HEK293T (cell line): Measurements from ENCODE around the gene GPBAR1.

Source experiments
- CTCF ChIA-PET: fragments of 350-600 bp; formaldehyde crosslinking; extraction: SDS; loops from one replicate; lab custom pipeline; 2021; ENCODE audit warnings: antibody characterized with exemption, inconsistent platforms; lab: Yijun Ruan, JAX
- POLR2A ChIA-PET: fragments of 350-600 bp; formaldehyde crosslinking; extraction: SDS; loops from one replicate; lab custom pipeline; 2020; ENCODE audit warnings: antibody characterized with exemption, inconsistent platforms; lab: Yijun Ruan, JAX
- DNase-seq: peaks from one replicate; pipeline ENCODE4 v3.0.0; 2012; ENCODE audit warnings: mixed read lengths; ENCODE audit errors: extremely low spot score
- ARNT ChIP-seq: fragments of 450-650 bp; IDR thresholded peaks from 2 replicates; pipeline ENCODE4 v1.6.1; 2017; ENCODE audit warnings: mild to moderate bottlenecking
- BHLHE40 ChIP-seq: fragments of 450-650 bp; IDR thresholded peaks from 2 replicates; pipeline ENCODE4 v1.6.1; 2016; ENCODE audit warnings: mild to moderate bottlenecking, moderate library complexity, borderline replicate concordance
- CTBP1 ChIP-seq: fragments of 450-650 bp; IDR thresholded peaks from 2 replicates; pipeline ENCODE4 v1.6.1; 2016; ENCODE audit warnings: borderline replicate concordance
- ELF4 ChIP-seq: fragments of 450-650 bp; IDR thresholded peaks from 2 replicates; pipeline ENCODE4 v1.6.1; 2017; ENCODE audit warnings: antibody characterized with exemption
- FOXA1 ChIP-seq: fragments of 450-650 bp; IDR thresholded peaks from 2 replicates; pipeline ENCODE4 v1.6.1; 2016; ENCODE audit warnings: mild to moderate bottlenecking
- FOXK2 ChIP-seq: fragments of 450-650 bp; IDR thresholded peaks from 2 replicates; pipeline ENCODE4 v1.6.1; 2016; ENCODE audit warnings: mild to moderate bottlenecking
- FOXM1 ChIP-seq: fragments of 450-650 bp; IDR thresholded peaks from 2 replicates; pipeline ENCODE4 v1.6.1; 2017; ENCODE audit warnings: mild to moderate bottlenecking, borderline replicate concordance
- HDGF ChIP-seq: fragments of 450-650 bp; IDR thresholded peaks from 2 replicates; pipeline ENCODE4 v1.6.1; 2017; ENCODE audit warnings: antibody characterized with exemption, borderline replicate concordance
- L3MBTL2 ChIP-seq: fragments of 450-650 bp; conservative IDR thresholded peaks from 2 replicates; pipeline ENCODE4 v1.6.1; 2016; ENCODE audit warnings: mild to moderate bottlenecking
- LEF1 ChIP-seq: fragments of 450-650 bp; IDR thresholded peaks from 2 replicates; pipeline ENCODE4 v1.6.1; 2017; ENCODE audit warnings: mild to moderate bottlenecking, borderline replicate concordance
- NFRKB ChIP-seq: fragments of 450-650 bp; IDR thresholded peaks from 2 replicates; pipeline ENCODE4 v1.6.1; 2016; ENCODE audit warnings: mild to moderate bottlenecking, moderate library complexity
- SP1 ChIP-seq: fragments of 450-650 bp; IDR thresholded peaks from 2 replicates; pipeline ENCODE4 v1.6.1; 2017
- SUZ12 ChIP-seq: fragments of 450-650 bp; IDR thresholded peaks from 2 replicates; pipeline ENCODE4 v1.6.1; 2016; ENCODE audit warnings: mild to moderate bottlenecking
- TARDBP ChIP-seq: fragments of 450-650 bp; IDR thresholded peaks from 2 replicates; pipeline ENCODE4 v1.6.1; 2016
- ZNF384 ChIP-seq: fragments of 450-650 bp; IDR thresholded peaks from 2 replicates; pipeline ENCODE4 v1.6.1; 2016
- TF ChIP-seq, protein P1 (sequence below): fragments of 450-650 bp; IDR thresholded peaks from 2 replicates; pipeline ENCODE4 v1.6.1; 2016

GPBAR1 gene

DNA sequence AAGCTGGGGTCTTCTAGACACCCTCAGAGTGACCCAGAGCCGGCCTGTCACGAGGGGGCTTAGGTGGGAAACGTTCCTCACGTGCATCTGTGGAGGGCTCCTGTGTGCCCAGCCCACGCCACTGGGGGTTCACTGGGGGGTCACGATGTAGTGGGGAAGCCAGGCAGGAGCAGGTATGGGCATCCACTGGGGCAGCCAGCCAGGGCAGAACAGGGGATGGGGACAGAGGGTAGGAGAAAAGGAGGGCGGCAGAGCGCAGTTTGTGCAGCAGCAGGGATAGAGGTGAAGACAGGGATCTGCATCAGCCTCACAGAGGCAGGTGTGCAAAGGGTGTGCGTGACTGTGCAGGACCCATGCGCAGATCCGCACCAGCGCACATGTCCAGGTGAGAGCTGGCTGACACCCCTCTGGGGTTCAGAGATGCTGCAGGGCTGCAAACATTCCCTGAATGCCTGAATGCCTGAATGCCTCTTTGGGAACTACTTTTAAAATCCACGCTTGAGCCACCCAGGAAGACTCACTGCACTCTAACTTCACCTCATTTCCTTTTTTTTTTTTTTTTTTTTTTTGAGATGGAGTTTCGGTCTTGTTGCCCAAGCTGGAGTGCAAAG lies 19.6 kb downstream of the GPBAR1 start:
- CTCF ChIA-PET: no interaction called here
- DNase-seq: no peak
- POLR2A ChIA-PET: no interaction called here
- no peak for TF ChIP-seq SP1
- TF ChIP-seq FOXM1: no peak

DNA sequence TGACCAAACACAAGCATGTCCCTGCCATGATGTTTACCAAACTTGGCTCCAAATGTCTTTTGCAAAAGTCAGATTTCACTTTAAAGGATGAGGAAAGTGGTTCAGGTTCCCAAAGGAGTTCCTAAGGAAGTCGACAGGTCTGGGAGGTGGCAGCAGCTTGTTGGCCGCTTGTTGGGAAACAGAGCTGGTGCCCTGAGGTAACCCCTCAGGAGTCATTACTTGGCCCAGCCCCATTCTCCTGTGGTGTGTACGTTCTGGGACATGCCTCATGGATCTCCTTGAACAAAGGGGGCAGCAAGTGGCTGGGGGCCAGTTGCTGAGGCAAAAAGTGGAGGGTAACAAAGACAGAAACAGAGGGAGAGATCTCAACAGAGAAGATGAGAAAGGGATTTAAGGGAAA lies 20.6 kb downstream of the GPBAR1 start:
- ChIA-PET POLR2A (no interaction called here), CTCF (interaction anchor here (0.6 kb wide), 1 partner anchor 503 kb away, joined by 8 read pairs; no protein-coding TSS in a partner anchor)
- TF ChIP-seq, protein P1, sequence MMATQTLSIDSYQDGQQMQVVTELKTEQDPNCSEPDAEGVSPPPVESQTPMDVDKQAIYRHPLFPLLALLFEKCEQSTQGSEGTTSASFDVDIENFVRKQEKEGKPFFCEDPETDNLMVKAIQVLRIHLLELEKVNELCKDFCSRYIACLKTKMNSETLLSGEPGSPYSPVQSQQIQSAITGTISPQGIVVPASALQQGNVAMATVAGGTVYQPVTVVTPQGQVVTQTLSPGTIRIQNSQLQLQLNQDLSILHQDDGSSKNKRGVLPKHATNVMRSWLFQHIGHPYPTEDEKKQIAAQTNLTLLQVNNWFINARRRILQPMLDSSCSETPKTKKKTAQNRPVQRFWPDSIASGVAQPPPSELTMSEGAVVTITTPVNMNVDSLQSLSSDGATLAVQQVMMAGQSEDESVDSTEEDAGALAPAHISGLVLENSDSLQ: no peak
- TF ChIP-seq CTBP1 (no peak), L3MBTL2 (no peak), SP1 (no peak), ZNF384 (no peak), BHLHE40 (no peak), LEF1 (no peak), ARNT (no peak)
- DNase-seq: no peak

DNA sequence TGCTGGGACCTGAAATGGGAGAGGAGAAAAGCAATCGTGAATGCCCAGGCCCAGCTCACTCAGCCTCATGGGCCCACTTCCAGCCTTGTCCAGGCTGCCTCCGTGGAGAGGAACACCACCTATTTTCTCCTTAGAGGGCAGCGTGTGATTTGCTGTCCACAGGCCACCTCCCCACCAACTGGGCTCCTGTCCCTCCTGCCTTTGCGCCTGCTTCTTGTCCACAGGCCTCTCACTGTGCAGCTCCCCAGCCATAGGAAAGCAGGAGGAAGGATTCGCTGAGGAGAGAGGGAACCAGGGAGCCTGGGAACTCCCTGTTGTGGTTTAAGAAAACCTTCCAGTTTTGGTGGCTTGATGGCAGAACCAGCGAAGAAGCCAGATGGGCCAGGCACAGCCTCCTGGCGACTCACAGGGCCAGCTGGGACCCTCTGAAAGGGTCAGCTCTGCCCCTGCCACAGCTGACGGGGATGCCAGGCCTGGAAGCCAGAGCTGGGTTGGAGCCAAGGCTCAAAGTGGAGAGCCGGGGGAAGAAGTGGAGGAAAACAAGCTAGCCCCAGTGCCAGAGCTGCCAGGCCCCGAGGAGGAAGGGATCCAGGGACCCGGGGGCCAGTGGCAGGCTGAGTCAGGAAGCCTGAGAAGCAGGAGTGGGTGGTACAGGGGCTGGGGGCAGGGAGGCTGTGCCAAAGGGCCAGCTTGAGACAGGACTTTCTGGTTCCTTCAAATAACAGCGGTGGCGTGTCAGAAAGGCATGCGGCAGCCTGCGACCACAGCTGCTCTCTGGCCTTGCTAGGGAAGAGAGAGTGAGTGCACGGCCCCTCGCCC lies 21.6 kb downstream of the GPBAR1 start:
- TF ChIP-seq ELF4: no peak
- TF ChIP-seq ARNT: no peak
- no peak for TF ChIP-seq FOXA1
- TF ChIP-seq FOXM1: no peak
- no peak for TF ChIP-seq SP1
- TF ChIP-seq FOXK2: no peak
- no peak for TF ChIP-seq CTBP1
- no peak for TF ChIP-seq HDGF
- no peak for TF ChIP-seq L3MBTL2
- TF ChIP-seq LEF1: no peak
- TF ChIP-seq ZNF384: no peak
- TF ChIP-seq, protein P1: no peak
- no peak for TF ChIP-seq TARDBP
- TF ChIP-seq NFRKB: no peak
- TF ChIP-seq BHLHE40: no peak
- TF ChIP-seq SUZ12: no peak
- DNase-seq: no peak
- ChIA-PET POLR2A (no interaction called here), CTCF (interaction anchor here (1.4 kb wide), 1 partner anchor 10 kb away, joined by 5 read pairs; no protein-coding TSS in a partner anchor)

DNA sequence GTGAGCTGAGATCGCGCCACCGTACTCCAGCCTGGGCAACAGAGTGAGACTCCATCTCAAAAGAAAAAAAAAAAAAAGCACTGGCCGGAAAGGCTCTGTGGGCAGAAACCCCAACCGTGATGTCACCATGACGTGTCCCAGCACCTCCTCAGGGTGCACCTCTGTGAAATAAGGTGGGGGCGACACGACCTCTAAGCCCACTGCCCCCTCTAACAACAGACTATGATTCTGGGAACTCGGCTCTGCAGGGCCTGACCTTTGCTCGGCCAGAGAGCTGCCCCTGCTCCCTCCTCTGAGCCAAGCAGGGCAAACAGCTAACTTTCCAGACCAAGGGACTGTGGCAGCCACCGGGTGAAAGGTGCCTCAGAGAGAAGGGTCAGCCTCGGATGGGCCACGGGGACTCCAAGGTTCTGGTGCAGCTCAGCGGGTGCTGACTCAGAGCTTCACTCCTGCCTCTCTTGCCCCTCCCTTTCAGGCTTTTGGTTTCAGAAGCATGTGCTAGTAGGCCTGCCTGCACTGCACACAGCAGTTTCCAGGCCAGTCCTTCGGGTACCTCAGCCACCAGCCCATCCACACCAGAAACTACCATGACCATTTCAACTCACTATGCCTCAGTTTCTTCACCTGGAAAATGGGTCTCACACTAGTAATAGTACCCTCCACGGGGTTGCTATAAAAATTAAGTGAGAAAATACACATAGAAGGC lies 23.4 kb downstream of the GPBAR1 start:
- TF ChIP-seq NFRKB (no peak), SUZ12 (no peak), ARNT (no peak), SP1 (no peak), BHLHE40 (no peak), L3MBTL2 (no peak), ZNF384 (no peak), FOXK2 (no peak), CTBP1 (no peak)
- TF ChIP-seq, protein P1: no peak
- no peak for DNase-seq
- ChIA-PET CTCF (no interaction called here), POLR2A (no interaction called here)

DNA sequence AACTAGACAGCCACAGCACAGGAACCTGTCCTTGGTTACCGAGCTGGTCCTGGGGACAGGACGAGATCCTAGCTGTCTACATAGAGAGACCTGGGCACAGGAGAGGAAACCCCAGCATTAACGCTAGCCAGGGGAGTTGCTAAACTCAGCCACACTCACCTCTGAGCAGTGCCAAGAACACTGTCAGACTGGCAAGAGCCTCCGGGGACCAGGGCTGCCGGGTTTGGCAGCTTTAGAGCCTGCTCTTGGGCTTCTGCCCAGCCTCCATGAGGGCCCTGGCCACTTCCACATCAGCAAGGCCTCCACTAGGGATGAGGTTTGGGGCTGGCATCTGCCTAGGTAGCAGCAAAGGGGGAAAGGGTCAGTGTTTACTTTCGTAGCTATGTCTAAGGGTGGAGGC lies 24.8 kb downstream of the GPBAR1 start:
- POLR2A ChIA-PET: interaction anchor here (1.4 to 2.8 kb wide), 3 partner anchors 11 to 15 kb away, joined by 4 to 22 read pairs (median 11); partner anchors contain the start of genes AAMP and PNKD
- CTCF ChIA-PET: interaction anchor here (2.7 kb wide), 1 partner anchor 13 kb away, joined by 23 read pairs; no protein-coding TSS in a partner anchor
- TF ChIP-seq NFRKB: no peak
- TF ChIP-seq FOXA1: no peak
- TF ChIP-seq FOXK2: no peak
- TF ChIP-seq BHLHE40: no peak
- TF ChIP-seq ZNF384: no peak
- no peak for DNase-seq
